ENCODE data around the gene ARHGAP12.

The ARHGAP12 gene

GRCh38 chr10:31774928-31775650 is 153.5 kb downstream of the ARHGAP12 start:
- DNase-seq (ENCODE audit: low read depth in 1 of 2, low spot score in 1 of 2): no peak
- H3K27ac ChIP-seq (replicated peaks): no peak overlapping the region
- TF ChIP-seq CTCF (IDR thresholded peaks at IDR 0.05; ENCODE audit: insufficient read depth, low read length): no peak
- TF ChIP-seq GABPA (IDR thresholded peaks at IDR 0.05; ENCODE audit: low read depth): no peak
- no peak for TF ChIP-seq REST (IDR thresholded peaks at IDR 0.05; ENCODE audit: insufficient replicate concordance, low read depth)
- TF ChIP-seq POLR2AphosphoS5 (IDR thresholded peaks at IDR 0.05; ENCODE audit: low read depth): no peak
- no peak for TF ChIP-seq SPI1 (IDR thresholded peaks at IDR 0.05; ENCODE audit: borderline replicate concordance, low read depth)
- no peaks in the 10 kb centered on the region for H3K27me3 ChIP-seq (ENCODE audit: insufficient read depth, poor library complexity, severe bottlenecking)
- H3K4me3 ChIP-seq (replicated peaks; ENCODE audit: insufficient read depth, low read length): no peak overlapping the region

GRCh38 chr10:31774299-31774900 is 154.2 kb downstream of the ARHGAP12 start:
- TF ChIP-seq CTCF (IDR thresholded peaks at IDR 0.05; ENCODE audit: insufficient read depth, low read length) (no peak), POLR2AphosphoS5 (IDR thresholded peaks at IDR 0.05; ENCODE audit: low read depth) (no peak), GABPA (IDR thresholded peaks at IDR 0.05; ENCODE audit: low read depth) (no peak), SPI1 (IDR thresholded peaks at IDR 0.05; ENCODE audit: borderline replicate concordance, low read depth) (no peak), REST (IDR thresholded peaks at IDR 0.05; ENCODE audit: insufficient replicate concordance, low read depth) (no peak)
- Histone ChIP-seq H3K27me3 (ENCODE audit: insufficient read depth, poor library complexity, severe bottlenecking) (no peaks in the 10 kb centered on the region), H3K27ac (replicated peaks) (no peak overlapping the region), H3K4me3 (replicated peaks; ENCODE audit: insufficient read depth, low read length) (no peak overlapping the region)
- no peak for DNase-seq (ENCODE audit: low read depth in 1 of 2, low spot score in 1 of 2)

- DNase-seq (ENCODE audit: low read depth in 1 of 2, low spot score in 1 of 2): no peak
- Histone ChIP-seq H3K27ac (replicated peaks) (no peak overlapping the region), H3K27me3 (ENCODE audit: insufficient read depth, poor library complexity, severe bottlenecking) (no peaks in the 10 kb centered on the region), H3K4me3 (replicated peaks; ENCODE audit: insufficient read depth, low read length) (no peak overlapping the region)
- TF ChIP-seq POLR2AphosphoS5 (IDR thresholded peaks at IDR 0.05; ENCODE audit: low read depth): no peak
- no peak for TF ChIP-seq GABPA (IDR thresholded peaks at IDR 0.05; ENCODE audit: low read depth)
- no peak for TF ChIP-seq CTCF (IDR thresholded peaks at IDR 0.05; ENCODE audit: insufficient read depth, low read length)
- TF ChIP-seq REST (IDR thresholded peaks at IDR 0.05; ENCODE audit: insufficient replicate concordance, low read depth): no peak
- no peak for TF ChIP-seq SPI1 (IDR thresholded peaks at IDR 0.05; ENCODE audit: borderline replicate concordance, low read depth)
Measured at GRCh38 chr10:31773749-31774298, 154.8 kb downstream of the ARHGAP12 start.
